ENCODE measurements around the gene CAMTA1.

The CAMTA1 gene

DNA sequence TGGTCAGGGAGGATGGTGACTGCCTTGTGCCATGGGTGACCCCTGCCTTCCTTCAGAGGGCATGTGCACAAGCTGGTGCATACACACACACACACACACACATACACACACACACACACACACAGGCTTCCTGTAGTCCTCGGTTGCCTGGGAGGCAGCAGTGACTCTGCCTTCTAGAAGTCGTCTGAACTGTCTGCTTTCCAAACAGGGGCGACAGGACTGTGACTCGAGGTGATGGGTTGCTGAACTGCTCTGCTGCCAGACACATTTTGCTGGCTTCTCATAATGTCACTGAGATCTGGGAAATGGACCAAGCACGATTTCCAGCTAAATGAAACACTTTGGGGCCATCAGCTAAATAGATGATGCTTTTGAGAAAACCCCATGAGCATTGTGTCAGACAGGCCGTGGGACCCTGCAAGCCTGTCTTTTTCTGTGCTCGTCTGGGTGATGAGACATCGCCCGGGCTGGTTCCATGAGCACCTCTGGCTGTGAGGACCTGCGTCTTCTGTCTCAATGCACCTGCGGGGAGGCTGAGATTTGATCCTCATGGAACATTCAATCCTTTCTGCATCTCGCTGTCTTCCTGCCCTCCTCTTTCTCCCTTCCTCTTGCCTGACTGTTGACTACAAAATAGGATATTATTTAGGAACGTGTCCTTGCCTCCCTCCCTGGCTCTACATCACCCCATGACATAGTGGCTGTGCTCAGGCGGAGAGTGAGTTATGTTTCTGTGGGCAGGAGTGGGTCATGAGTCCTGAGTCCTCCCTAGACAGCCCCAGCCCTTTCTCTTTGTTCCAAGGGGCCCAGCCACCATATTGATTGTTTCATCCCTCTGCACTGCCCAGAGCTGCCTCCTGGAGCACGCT lies 436.8 kb downstream of the CAMTA1 start:
- no peak for DNase-seq

DNA sequence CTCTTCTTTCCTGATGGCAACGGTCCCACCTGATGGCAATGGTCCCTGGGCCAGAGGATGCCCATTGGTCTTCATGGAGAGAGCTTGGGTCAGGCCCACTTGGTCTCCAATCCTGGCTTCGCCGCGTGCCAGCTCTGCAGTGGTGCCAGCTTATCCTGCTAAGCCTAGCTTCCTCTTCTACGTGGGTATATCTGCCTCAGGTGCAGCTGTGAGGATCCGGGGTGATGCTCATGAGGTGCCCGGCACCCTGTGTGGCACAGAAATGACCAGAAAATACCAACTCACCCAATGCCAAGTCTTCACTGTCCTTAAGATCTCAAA lies 437.4 kb downstream of the CAMTA1 start:
- DNase-seq: no peak

DNA sequence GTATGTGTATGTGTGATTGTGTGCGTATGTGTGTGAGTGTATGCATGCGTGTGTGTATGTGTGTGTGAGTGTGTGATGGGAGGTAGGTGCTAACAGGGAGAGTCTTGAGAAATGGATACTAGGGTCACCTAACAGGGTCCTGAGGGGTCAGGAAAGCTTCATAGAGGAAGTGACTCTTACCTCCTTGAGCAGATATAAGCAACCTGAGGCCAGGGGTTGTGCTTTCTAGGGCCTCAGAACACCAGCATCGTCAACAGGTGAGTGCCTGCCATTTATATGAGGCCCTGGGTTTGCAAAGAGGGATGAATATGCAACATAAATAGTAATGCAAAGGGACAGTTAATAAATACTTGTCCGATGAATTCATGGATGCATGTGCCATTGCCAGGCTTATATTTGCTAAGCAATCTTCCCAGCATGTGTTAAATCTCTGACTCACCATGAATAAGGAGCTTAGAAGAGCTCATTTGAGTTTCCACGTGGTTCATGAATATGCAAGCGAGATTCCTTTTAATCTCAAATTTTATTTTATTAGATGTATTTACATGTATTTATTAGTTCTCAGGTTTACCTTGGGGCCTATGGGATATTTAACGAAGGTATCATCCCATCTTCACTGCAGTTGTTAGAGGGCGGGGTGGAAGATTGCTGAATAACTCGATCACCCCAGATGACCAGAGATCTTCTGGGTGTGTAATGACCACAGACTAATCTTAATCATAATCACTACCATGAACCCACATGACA lies 438.3 kb downstream of the CAMTA1 start:
- DNase-seq: no peak

DNA sequence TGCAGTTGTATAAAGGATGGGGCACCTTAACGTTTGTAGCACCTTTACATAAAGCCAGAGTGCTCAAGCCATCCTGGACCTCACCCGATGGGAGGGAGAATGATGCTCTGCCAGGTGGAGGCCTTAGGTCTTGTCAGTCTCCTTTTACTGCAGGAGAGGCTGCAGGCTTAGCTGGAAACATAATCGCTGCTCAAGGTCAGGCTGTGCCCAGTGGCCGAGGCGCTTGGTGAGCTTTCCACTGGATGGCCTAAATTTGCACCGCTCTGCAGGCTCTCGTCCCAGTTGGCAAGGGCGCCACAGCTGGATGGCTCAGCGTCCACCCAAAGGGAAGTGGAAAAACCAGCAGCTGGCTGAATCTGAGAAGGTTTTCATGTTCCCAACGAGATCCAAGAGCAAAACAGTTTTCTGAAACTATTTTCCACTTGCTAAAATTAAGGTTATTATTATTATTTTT lies 438.9 kb downstream of the CAMTA1 start:
- DNase-seq: no peak

GRCh38 chr1:7224644-7225043 lies 439.4 kb downstream of the CAMTA1 start:
- peak; percentile 11 to 57 for DNase-seq

DNA sequence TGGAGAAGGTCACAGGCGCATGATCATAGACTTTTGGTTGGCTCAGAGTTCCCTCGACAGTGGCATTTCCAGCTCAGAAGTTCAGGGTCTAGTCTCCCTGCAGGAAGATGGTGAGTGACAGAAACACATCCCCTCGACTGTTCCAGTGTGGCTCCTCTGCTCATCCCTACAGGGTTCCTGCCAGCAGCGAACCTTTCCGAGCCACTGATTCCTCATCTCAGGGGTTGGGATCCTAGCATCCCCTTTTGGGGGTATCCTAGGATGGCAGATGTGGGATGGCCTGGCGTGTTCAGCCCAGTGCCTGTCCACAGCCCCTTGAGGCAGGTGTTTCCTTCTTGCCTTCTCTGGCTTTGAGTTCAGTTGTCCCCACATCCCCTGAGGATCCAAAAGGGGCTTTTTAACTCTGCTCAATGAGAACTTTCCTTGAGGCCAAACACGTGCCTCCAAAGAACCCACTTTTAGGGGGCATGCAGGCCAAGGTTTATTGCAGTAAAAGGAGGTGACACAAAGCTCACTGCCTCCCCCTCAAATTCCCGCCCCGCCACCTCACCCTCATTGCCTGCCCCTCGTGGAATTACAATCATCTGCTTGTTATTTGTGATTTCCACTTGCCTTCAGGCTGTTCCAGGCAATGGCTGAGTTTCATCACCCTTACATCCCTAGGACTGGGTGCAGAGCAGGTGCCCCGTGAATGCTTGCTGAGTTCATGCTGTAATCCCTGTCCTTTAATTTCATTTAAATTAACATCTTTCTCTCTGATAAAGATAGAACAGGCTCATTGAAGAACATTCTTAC lies 440.7 kb downstream of the CAMTA1 start:
- DNase-seq: no peak

- DNase-seq: no peak
These were observed 442.4 kb downstream of the CAMTA1 start for GRCh38 chr1:7227654-7228053.

GRCh38 chr1:7228252-7228961 lies 443.2 kb downstream of the CAMTA1 start:
- peak in 1 of 2 experiments; percentile 16 for DNase-seq

GRCh38 chr1:7229186-7229585 lies 443.9 kb downstream of the CAMTA1 start:
- no peak for DNase-seq

- DNase-seq: no peak
These were observed 444.7 kb downstream of the CAMTA1 start for GRCh38 chr1:7229696-7230631.

GRCh38 chr1:7232441-7233236 lies 447.4 kb downstream of the CAMTA1 start:
- no peak for DNase-seq

GRCh38 chr1:7233237-7233540 lies 447.9 kb downstream of the CAMTA1 start:
- no peak for DNase-seq

- no peak for DNase-seq
These were observed 448.6 kb downstream of the CAMTA1 start for GRCh38 chr1:7233646-7234470.

GRCh38 chr1:7234471-7234755 lies 449.2 kb downstream of the CAMTA1 start:
- DNase-seq: no peak

DNA sequence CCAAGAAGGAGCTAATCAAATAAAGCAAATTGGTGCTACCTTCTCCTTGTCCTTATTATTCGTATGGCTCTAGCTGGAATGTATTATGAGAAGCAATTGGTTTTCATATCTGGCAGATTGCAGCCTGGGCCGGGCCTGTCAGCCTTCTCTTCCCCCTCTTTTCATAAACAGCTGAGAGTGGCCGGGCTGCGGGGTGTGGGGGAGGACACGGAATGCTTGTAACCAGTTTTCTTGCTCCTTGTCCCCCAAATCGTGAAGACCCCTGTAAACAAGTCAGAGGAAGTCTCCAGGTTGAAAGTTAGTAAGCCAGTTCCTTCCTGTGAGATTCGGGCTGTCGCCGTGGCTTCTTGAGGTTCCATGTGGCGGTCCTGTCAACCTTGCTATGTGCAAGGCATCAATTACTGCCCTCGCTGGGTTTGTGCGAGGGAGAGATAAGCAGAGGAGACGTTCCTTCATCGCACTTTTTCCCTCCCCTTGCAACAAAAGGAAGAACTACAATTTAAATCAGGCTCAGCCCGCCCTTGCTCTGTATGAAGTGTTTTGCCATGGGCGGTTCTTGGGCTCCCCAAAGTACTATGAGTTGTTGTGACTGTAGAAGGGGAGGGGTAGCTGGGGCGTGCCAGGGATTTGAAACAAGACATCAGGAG lies 450.7 kb downstream of the CAMTA1 start:
- DNase-seq: no peak

GRCh38 chr1:7236844-7237515 lies 451.7 kb downstream of the CAMTA1 start:
- no peak for DNase-seq

- no peak for DNase-seq
These were observed 461.9 kb downstream of the CAMTA1 start for GRCh38 chr1:7247158-7247557.

GRCh38 chr1:7247791-7248548 lies 462.7 kb downstream of the CAMTA1 start:
- DNase-seq: no peak
